ENCODE results near the gene SLC16A7. TPM values are rescaled to one million over a fixed set of nuclear protein-coding genes. Genes with fewer than 3 reads are reported as not detected.

Gene SLC16A7
- polyA plus RNA-seq, 1 of the 3 experiments (the other 2 are of a cell fraction), result not detected

GRCh38 chr12:59742841-59743240 lies 147.0 kb downstream of the SLC16A7 start (continued):
- TF ChIP-seq EP300 (IDR thresholded peaks at IDR 0.05; ENCODE audit: borderline replicate concordance in 1 of 2, low read depth in 1 of 2, low read length in 1 of 2) (no peak), TEAD4 (IDR thresholded peaks at IDR 0.05; ENCODE audit: borderline replicate concordance, insufficient read depth) (no peak), FOSL2 (IDR thresholded peaks at IDR 0.05; ENCODE audit: borderline replicate concordance, low read depth) (no peak)
- TF ChIP-seq, protein P1, sequence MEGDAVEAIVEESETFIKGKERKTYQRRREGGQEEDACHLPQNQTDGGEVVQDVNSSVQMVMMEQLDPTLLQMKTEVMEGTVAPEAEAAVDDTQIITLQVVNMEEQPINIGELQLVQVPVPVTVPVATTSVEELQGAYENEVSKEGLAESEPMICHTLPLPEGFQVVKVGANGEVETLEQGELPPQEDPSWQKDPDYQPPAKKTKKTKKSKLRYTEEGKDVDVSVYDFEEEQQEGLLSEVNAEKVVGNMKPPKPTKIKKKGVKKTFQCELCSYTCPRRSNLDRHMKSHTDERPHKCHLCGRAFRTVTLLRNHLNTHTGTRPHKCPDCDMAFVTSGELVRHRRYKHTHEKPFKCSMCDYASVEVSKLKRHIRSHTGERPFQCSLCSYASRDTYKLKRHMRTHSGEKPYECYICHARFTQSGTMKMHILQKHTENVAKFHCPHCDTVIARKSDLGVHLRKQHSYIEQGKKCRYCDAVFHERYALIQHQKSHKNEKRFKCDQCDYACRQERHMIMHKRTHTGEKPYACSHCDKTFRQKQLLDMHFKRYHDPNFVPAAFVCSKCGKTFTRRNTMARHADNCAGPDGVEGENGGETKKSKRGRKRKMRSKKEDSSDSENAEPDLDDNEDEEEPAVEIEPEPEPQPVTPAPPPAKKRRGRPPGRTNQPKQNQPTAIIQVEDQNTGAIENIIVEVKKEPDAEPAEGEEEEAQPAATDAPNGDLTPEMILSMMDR (IDR thresholded peaks at IDR 0.05), result no peak

- Histone ChIP-seq H3K9me3 (no peaks in the 10 kb centered on the region), H3K4me1 (ENCODE audit: control insufficient read depth in 1 of 2, insufficient read depth in 2 of 2, low read depth in 1 of 2, low read length in 1 of 2) (no peaks in the 10 kb centered on the region), H3K36me3 (replicated peaks in 1 of 2; ENCODE audit: control insufficient read depth in 1 of 2, insufficient read depth in 2 of 2, low read length in 1 of 2) (no peaks in the 10 kb centered on the region), H2AFZ (ENCODE audit: low read depth) (no peak overlapping the region), H4K20me1 (ENCODE audit: insufficient read depth) (no peaks in the 10 kb centered on the region), H3K9me2 (no peaks in the 10 kb centered on the region), H3K4me3 (ENCODE audit: low read depth in 2 of 2, low read length in 1 of 2) (no peak overlapping the region), H3K79me2 (ENCODE audit: insufficient read depth) (no peaks in the 10 kb centered on the region), H3K9ac (no peak overlapping the region), H3K4me2 (no peak overlapping the region), H3F3A (replicated peaks; ENCODE audit: insufficient read depth) (no peaks in the 10 kb centered on the region), H3K27me3 (ENCODE audit: insufficient read depth) (no peaks in the 10 kb centered on the region), H3K27ac (ENCODE audit: low read depth in 2 of 2, low read length in 1 of 2) (no peak overlapping the region)
- ChIA-PET CTCF (no interaction called here), POLR2A (no interaction called here)
- 19% methylated on average over 8 of the region's 8 CpGs for WGBS (ENCODE audit: low lambda C conversion rate)
- no peak for DNase-seq
- TF ChIP-seq, protein P1 (IDR thresholded peaks at IDR 0.05), result no peak
- TF ChIP-seq EP300 (IDR thresholded peaks at IDR 0.05; ENCODE audit: borderline replicate concordance in 1 of 2, low read depth in 1 of 2, low read length in 1 of 2) (no peak), TCF12 (IDR thresholded peaks at IDR 0.05) (no peak), MXI1 (IDR thresholded peaks at IDR 0.05; ENCODE audit: low read depth, low read length) (no peak), RAD21 (IDR thresholded peaks at IDR 0.05; ENCODE audit: low read length) (no peak), RXRA (IDR thresholded peaks at IDR 0.05; ENCODE audit: borderline replicate concordance, low read depth) (no peak), NFIC (IDR thresholded peaks at IDR 0.05; ENCODE audit: borderline replicate concordance) (no peak), ELF1 (IDR thresholded peaks at IDR 0.05) (no peak), USF1 (IDR thresholded peaks at IDR 0.05; ENCODE audit: borderline replicate concordance, low read depth) (no peak), RFX5 (IDR thresholded peaks at IDR 0.05; ENCODE audit: low read length) (no peak), RCOR1 (IDR thresholded peaks at IDR 0.05; ENCODE audit: low read length) (no peak)
- TF ChIP-seq, protein P2, sequence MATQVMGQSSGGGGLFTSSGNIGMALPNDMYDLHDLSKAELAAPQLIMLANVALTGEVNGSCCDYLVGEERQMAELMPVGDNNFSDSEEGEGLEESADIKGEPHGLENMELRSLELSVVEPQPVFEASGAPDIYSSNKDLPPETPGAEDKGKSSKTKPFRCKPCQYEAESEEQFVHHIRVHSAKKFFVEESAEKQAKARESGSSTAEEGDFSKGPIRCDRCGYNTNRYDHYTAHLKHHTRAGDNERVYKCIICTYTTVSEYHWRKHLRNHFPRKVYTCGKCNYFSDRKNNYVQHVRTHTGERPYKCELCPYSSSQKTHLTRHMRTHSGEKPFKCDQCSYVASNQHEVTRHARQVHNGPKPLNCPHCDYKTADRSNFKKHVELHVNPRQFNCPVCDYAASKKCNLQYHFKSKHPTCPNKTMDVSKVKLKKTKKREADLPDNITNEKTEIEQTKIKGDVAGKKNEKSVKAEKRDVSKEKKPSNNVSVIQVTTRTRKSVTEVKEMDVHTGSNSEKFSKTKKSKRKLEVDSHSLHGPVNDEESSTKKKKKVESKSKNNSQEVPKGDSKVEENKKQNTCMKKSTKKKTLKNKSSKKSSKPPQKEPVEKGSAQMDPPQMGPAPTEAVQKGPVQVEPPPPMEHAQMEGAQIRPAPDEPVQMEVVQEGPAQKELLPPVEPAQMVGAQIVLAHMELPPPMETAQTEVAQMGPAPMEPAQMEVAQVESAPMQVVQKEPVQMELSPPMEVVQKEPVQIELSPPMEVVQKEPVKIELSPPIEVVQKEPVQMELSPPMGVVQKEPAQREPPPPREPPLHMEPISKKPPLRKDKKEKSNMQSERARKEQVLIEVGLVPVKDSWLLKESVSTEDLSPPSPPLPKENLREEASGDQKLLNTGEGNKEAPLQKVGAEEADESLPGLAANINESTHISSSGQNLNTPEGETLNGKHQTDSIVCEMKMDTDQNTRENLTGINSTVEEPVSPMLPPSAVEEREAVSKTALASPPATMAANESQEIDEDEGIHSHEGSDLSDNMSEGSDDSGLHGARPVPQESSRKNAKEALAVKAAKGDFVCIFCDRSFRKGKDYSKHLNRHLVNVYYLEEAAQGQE (IDR thresholded peaks at IDR 0.05; ENCODE audit: low read depth, low read length), result no peak
- TF ChIP-seq, protein P3, sequence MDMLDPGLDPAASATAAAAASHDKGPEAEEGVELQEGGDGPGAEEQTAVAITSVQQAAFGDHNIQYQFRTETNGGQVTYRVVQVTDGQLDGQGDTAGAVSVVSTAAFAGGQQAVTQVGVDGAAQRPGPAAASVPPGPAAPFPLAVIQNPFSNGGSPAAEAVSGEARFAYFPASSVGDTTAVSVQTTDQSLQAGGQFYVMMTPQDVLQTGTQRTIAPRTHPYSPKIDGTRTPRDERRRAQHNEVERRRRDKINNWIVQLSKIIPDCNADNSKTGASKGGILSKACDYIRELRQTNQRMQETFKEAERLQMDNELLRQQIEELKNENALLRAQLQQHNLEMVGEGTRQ (IDR thresholded peaks at IDR 0.05; ENCODE audit: borderline replicate concordance, low read depth, low read length), result no peak
- TF ChIP-seq, protein P4, sequence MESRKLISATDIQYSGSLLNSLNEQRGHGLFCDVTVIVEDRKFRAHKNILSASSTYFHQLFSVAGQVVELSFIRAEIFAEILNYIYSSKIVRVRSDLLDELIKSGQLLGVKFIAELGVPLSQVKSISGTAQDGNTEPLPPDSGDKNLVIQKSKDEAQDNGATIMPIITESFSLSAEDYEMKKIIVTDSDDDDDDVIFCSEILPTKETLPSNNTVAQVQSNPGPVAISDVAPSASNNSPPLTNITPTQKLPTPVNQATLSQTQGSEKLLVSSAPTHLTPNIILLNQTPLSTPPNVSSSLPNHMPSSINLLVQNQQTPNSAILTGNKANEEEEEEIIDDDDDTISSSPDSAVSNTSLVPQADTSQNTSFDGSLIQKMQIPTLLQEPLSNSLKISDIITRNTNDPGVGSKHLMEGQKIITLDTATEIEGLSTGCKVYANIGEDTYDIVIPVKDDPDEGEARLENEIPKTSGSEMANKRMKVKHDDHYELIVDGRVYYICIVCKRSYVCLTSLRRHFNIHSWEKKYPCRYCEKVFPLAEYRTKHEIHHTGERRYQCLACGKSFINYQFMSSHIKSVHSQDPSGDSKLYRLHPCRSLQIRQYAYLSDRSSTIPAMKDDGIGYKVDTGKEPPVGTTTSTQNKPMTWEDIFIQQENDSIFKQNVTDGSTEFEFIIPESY (IDR thresholded peaks at IDR 0.05; ENCODE audit: borderline replicate concordance, low read depth), result no peak
These were observed 148.7 kb downstream of the SLC16A7 start for GRCh38 chr12:59744564-59744963.

All from SK-N-SH (cell line).